Spleen (tissue), 7 donors: ENCODE measurements around the gene OTUB1.

Source experiments
- POLR2A ChIP-seq, 3 donors: fragments of 450-650 bp; IDR thresholded peaks; one replicate each; pipeline ENCODE4 v1.5.1; 2017; ENCODE audit warnings: antibody characterized with exemption in 3 of 3, mild to moderate bottlenecking in 1 of 3
- TF ChIP-seq, protein P1 (sequence below), 11 experiments: fragments of 200-600 bp in 7 of 11; fragments of 450-650 bp in 4 of 11; sonication (generic) in 4 of 11; IDR thresholded peaks in 8 of 11; conservative IDR thresholded peaks in 3 of 11; 1 replicate in 7 of 11; 2 replicates in 4 of 11; pipeline versions ENCODE4 v1.4.0 to v1.8.0; 2016 to 2021; ENCODE audit warnings: antibody characterized with exemption in 11 of 11, inconsistent platforms in 4 of 11, mild to moderate bottlenecking in 1 of 11
- donor health status: DM: no; HTN: no; CAD: no; lungs with moderate emphysema.
- donor health status: DM: no; HTN: no; CAD: no.
- donor health status: DM: no; HTN: no; CAD: no.

DNA sequence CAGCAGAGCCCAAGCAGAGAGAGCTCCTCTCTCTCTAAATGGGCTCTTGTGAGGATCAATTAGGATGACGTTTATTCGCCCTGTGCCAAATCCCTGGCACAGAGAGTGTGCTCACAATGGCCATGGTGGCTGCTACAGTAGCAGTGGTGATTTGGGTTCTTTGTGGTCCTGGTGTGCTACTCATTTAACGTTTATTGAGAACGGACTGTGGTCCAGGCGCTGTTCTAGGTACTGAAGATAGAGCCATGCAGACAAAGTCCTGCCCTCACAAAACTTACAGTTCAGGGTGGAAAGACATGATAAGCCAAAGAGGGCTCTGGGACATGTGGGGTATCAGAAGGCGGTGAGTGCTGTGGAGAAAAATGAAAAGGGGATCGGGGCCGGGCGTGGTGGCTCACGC, 5.3 kb downstream of the OTUB1 start:
- TF ChIP-seq, protein P1, sequence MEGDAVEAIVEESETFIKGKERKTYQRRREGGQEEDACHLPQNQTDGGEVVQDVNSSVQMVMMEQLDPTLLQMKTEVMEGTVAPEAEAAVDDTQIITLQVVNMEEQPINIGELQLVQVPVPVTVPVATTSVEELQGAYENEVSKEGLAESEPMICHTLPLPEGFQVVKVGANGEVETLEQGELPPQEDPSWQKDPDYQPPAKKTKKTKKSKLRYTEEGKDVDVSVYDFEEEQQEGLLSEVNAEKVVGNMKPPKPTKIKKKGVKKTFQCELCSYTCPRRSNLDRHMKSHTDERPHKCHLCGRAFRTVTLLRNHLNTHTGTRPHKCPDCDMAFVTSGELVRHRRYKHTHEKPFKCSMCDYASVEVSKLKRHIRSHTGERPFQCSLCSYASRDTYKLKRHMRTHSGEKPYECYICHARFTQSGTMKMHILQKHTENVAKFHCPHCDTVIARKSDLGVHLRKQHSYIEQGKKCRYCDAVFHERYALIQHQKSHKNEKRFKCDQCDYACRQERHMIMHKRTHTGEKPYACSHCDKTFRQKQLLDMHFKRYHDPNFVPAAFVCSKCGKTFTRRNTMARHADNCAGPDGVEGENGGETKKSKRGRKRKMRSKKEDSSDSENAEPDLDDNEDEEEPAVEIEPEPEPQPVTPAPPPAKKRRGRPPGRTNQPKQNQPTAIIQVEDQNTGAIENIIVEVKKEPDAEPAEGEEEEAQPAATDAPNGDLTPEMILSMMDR (IDR thresholded peaks at IDR 0.05 in 8 of 11, conservative IDR thresholded peaks at IDR 0.05 in 3 of 11) = no peak
- TF ChIP-seq POLR2A (IDR thresholded peaks at IDR 0.05) = no peak
